Measurements from ENCODE around the gene CDHR2.

DNA sequence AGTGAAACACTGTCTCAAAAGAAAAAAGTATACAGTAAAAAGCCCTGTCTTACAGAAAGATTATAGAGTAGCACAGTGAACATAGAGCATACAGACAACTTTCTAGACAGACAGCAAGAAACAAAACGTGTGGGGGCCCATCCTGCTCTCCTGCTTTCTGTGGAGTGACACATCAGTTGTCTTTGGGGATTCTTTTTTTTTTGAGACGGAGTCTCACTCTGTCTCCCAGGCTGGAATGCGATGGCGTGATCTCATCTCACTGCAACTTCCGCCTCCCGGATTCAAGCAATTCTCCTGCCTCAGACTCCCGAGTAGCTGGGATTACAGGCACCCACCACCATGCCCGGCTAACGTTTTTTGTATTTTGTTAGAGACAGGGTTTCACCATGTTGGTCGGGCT, 14.9 kb downstream of the CDHR2 start:
- TF ChIP-seq, protein P1, sequence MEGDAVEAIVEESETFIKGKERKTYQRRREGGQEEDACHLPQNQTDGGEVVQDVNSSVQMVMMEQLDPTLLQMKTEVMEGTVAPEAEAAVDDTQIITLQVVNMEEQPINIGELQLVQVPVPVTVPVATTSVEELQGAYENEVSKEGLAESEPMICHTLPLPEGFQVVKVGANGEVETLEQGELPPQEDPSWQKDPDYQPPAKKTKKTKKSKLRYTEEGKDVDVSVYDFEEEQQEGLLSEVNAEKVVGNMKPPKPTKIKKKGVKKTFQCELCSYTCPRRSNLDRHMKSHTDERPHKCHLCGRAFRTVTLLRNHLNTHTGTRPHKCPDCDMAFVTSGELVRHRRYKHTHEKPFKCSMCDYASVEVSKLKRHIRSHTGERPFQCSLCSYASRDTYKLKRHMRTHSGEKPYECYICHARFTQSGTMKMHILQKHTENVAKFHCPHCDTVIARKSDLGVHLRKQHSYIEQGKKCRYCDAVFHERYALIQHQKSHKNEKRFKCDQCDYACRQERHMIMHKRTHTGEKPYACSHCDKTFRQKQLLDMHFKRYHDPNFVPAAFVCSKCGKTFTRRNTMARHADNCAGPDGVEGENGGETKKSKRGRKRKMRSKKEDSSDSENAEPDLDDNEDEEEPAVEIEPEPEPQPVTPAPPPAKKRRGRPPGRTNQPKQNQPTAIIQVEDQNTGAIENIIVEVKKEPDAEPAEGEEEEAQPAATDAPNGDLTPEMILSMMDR (IDR thresholded peaks at IDR 0.05; ENCODE audit: low read length), result no peak
- TF ChIP-seq EZH2 (optimal IDR thresholded peaks at IDR 0.05; ENCODE audit: low read depth, low read length) (no peak), EZH2phosphoT487 (IDR thresholded peaks at IDR 0.05; ENCODE audit: low read length) (no peak)

Data from MM.1S (cell line).